ENCODE measurements around the gene VPS39.

- no peak for TF ChIP-seq CTCF (IDR thresholded peaks at IDR 0.05)
- TF ChIP-seq POLR2AphosphoS5 (IDR thresholded peaks at IDR 0.05), result no peak
- no peak for TF ChIP-seq POLR2A (IDR thresholded peaks at IDR 0.05)
Measured at GRCh38 chr15:42182328-42182886, 25.7 kb downstream of the VPS39 start.
